ENCODE data around the gene GXYLT2.
A peak's percentile ranks its signal among the peaks of the same experiment; 100 is the strongest.

The GXYLT2 gene, protein sequence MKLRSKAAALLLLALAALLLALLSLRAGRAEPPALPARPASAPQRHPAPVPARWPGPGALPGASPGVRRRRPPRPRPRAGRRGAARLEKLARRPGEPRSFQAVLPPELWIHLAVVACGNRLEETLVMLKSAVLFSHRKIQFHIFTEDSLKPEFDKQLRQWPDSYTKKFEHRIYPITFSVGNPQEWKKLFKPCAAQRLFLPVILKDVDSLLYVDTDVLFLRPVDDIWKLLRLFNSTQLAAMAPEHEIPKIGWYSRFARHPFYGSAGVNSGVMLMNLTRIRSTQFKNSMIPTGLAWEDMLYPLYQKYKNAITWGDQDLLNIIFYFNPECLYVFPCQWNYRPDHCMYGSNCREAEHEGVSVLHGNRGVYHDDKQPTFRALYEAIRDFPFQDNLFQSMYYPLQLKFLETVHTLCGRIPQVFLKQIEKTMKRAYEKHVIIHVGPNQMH

DNA sequence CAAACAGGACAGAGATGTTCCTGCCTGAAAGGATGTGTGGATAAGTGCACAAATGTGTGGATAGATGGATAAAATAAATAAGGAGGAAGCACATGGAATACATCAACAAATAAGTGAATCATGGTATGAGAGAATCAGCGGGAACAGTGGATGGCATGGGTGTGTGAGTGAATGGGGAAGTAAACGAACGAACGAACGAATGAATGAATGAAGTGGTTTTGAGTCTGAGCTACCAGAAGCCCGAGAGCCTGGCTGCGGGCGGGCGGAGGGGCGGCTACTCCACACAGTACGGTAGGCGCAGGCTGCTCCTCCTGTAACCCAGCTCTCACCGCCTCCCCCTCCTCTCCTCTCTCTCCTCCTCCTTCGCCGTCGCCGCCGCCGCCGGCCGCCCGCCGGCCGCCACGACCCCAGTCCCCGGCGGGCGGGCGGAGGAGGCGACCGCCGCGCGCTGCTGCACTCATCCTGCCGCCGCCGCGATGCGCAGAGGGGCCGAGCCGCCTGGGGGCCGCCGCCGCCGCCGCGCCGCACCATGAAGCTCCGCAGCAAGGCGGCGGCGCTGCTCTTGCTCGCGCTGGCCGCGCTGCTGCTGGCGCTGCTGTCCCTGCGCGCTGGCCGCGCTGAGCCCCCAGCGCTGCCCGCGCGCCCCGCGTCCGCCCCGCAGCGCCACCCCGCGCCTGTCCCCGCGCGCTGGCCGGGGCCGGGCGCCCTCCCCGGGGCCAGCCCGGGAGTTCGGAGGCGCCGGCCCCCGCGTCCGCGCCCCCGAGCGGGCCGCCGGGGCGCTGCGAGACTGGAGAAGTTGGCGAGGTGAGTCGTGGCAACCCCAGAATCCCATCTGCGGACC lies at the start of gene GXYLT2:
GXYLT2 (plus strand) TSS at position 342 of the 841 bp plus-strand sequence; CDS start at position 530, 188 bp downstream.
- peak in 1 of 2 donors; percentile 1 for DNase-seq

DNA sequence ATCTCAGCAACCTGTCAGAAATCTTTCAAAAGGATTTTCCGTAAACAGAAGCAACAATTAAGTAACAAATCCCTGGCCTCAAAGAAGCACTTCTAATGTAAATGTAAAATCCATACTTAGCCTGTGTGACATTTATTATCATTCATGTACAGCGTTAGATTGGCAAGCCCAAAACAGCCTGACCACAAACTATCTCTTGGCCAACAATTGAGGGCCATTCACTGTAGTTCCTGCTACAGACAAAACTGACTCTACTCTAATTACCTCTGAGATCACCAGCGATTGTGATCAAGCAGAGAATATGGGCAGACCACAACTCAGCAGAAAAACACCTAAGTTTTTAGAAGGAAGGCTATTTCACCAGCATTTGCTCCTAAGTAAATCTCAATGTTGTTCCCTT lies 48.8 kb upstream of the GXYLT2 start:
- DNase-seq = no peak

DNA sequence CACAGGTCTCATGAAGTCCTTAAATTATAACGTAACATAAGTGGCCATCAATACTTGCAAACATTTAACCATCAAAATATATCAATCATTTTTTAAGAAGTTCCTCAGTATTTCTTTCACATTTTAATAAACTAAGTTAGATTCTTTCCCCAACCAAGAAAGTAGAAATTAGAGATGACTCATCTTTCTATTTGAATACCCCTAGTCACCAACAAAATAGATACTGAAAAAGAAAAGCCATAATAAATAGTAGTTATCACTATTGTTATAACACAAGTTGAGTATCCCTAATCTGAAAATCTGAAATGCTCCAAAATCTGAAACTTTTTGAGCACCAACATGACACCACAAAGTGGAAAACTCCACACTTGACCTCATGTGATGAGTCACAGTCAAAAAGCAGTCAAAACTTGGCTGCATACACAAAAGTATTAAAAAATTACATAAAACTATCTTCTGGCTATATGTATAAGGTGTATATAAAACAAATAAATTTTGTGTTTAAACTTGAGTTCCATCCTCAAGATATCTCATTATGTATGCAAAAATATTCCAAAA lies 43.3 kb upstream of the GXYLT2 start:
- no peak for DNase-seq

DNA sequence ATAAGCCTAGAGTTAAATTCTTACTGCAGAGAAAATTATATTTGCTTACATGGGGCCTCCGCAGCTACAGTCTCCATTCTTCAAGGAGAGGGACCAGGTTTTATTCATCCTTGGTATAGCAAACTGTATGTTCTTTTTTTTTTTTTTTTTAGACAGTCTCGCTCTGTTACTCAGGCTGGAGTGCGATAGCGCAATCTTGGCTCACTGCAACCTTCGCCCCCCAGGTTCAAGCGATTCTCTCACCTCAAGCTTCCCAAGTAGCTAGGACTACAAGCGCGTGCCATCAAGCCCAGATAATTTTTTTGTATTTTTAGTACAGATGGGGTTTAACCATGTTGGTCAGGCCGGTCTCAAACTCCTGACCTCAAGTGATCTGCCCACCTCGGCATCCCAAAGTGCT lies 41.7 kb upstream of the GXYLT2 start:
- DNase-seq = no peak

DNA sequence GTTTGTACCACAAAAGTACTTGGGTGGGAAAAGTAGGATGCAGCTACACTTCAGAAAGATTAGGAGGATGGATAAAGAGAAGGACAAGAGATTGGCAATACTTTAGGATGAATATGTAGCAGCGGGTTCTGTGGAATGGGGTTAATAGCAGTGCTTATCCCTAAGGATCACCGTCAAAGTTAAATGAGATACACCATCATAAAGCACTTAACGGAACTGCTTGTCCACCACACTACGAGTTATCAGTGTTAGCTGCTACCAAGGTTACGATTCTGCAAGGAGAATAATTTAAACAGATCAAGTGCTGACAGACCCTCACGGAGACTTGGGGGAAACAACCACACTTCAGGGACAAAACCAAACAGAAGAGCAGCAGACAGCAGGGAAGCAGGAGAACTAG lies 40.6 kb upstream of the GXYLT2 start:
- no peak for DNase-seq

DNA sequence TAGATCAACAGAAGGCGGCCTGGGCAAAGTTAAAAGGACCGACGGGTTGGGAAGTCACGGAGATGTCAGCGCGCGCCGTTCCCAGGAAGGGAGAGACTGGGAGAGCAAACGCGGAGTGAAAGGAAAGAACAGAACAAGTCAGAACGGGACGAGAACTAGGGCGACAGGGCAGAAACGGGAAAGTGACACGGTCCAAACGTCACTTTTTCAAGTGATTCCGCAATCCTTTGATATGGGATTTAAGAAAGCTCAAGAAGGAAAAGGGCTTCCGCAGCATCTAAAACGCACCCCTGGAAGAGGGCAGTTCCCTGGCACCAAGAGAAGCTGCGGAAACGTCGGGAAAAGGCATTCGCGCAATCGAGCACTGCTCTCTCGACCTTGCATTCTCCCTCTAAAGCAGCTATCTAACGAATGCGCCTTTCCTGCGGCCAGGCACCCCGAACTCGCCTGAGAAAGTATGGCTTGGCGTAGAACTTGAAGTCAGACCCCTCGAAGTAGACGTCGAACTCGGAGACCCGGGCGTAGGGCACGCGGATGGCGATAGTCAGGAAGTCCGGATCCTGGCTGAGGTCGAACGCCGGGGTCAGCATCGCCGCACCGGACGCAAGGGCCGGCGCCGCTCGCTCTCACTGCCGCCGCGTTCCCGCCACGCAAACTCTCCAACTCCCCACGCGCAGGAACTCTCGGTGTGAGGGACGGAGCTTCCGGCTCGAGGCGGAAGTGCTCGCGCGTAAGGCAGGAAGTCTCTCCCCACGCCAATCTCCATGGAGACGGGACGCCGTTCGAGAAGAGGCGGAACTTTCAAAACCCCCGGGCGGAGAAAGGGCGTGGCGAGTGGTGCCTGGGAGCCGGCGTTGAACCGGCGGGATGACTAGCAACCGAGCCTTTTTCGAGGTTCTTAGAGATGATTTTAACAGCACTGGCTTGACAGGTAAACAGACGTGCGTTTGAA lies 39.8 kb upstream of the GXYLT2 start, which contains the start of gene SHQ1:
SHQ1 (minus strand) TSS at position 695 of the 952 bp plus-strand sequence; CDS start at position 590, 105 bp downstream.
- DNase-seq = peak; percentile 95 to 98

DNA sequence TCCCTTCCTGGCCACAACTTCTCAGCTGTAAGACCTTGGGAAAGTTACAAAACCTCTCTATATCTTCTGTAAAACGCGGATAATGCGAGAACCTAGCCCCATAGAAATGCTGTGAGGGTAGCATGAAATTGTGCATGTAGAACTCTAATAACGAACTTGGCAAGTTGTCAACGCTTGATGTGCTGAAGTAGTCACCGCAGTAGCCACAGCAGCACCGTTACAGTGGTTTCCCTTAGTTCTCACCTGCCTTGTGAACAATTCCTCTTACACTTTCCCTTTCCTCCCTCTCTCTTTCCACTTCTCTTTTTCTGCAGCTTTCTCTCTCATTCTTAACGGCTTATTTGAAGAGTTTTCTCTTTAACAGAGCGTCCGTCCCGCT lies 39.2 kb upstream of the GXYLT2 start:
- DNase-seq = peak in 1 of 2 donors; percentile 18

DNA sequence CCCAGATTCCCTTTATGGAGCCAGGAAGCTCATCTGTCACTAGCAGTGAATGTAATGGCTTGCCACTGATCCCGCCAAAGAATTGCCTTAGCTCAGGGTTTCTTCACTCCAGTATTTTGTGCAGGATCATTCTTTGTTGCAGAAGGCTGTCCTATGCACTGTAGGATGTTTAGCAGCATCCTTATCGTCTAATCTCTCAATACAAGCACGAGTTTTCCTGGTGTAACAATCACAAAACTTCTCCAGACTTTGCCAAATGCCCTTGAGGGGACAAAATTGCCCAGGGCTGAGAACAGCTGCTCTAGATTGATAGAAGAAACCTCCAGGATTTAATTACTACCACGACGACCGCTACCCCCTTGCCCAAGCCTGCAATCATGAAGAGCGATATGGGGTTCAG lies 32.8 kb upstream of the GXYLT2 start:
- DNase-seq = no peak

DNA sequence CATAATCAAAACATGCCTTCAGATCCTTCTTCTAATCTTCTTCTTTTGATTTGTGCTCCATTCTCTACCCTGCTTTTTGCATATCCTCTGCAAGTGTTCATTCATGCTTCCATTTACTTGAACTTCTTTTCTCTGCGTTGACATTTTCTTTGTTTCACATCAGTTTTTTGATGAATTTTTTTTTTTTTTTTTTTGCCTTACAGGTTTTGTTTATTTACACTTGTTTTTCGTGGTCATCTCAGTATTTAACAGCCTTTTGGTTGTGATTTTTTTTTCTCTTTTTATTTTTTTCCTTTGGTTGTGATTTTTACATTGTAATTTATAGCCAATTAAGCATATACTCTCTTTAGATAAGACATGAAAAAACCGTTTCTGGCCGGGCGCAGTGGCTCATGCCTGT lies 27.8 kb upstream of the GXYLT2 start:
- DNase-seq = no peak

DNA sequence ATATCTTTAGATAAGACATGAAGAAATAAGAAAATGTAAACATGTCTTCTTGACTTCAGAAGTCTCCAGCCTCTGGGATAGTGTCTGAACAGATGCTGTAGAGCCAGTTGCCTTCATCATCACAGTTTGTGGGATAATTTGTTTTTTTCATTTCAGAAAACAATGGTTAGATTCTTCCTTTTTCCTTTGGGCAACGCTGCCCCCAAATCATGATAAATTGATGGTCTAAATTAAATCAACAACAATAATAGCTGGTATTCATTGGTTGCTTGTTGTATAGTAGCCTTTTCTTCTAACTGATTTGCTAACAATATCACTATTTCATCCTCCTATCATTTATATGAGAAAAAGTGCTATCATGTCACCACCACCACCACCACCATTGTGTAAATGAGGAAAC lies 27.0 kb upstream of the GXYLT2 start:
- DNase-seq = no peak

DNA sequence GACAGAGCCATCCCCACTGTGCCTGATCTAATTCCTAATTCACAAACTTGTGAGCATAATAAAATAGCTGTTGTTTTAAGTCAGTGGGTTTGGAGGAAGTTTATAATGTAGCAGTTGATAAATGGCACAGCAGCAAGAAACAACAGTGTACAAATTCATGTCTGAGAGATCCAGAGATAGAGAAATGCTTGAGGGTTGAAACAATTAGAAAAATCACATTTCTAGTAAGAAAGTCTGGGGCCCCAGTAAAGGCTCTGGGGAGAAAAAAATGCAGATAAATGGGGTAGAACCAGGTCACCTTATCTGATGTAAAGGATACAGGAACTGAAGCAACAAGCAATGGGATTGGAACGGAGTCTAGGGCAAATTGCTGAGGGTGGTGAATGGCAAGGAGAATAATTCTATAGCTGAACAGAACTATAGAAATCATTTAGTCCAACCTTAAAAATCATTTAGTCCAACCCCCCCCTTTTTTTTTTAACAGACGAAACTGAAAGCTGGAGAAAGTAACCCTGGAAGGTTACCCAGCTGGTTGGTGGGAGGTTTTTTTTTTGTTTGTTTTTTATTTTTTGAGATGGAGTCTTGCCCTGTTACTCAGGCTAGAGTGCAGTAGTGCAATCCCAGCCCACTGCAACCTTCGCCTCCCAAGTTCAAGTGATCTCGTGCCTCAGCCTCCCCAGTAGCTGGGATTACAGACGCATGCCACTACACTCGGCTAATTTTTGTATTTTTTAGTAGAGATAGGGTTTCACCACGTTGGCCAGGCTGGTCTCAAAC lies 25.3 kb upstream of the GXYLT2 start:
- no peak for DNase-seq

DNA sequence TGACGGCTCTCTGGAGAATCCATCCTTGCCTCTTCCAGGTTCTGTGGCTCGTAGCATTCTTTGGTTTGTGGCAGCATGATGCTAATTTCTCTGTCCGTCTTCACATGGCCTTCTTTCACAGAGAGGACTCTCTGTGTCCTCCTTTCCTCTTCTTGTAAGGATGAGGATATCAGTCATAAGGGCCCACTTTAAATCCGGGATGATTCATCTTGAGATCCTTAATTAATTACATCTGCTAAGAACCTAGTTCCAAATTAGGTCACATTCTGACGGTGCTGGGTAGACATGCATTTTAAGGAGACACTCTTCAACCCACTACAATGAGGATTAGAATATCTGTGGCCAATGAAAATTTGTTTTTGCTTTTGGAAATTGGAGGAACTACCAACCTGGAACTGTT lies 15.7 kb upstream of the GXYLT2 start:
- no peak for DNase-seq

DNA sequence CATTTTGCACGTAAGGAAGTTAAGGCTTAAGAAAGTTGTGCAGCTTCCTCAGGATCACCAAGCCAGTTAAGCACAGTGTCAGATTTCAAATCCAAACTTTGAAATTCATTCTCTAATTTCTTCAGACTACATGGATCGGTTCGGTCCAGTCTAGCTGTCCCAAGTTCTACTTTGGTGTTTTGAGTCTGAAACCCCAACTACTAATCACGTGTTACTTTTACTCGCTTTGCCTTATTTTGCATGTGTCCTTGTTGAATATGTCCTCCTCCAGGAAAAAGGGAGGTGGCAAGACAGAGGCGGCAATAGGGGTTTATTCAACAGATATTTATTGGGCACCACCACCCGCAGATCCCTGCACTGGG lies 522 bp upstream of the GXYLT2 start:
- DNase-seq = no peak

DNA sequence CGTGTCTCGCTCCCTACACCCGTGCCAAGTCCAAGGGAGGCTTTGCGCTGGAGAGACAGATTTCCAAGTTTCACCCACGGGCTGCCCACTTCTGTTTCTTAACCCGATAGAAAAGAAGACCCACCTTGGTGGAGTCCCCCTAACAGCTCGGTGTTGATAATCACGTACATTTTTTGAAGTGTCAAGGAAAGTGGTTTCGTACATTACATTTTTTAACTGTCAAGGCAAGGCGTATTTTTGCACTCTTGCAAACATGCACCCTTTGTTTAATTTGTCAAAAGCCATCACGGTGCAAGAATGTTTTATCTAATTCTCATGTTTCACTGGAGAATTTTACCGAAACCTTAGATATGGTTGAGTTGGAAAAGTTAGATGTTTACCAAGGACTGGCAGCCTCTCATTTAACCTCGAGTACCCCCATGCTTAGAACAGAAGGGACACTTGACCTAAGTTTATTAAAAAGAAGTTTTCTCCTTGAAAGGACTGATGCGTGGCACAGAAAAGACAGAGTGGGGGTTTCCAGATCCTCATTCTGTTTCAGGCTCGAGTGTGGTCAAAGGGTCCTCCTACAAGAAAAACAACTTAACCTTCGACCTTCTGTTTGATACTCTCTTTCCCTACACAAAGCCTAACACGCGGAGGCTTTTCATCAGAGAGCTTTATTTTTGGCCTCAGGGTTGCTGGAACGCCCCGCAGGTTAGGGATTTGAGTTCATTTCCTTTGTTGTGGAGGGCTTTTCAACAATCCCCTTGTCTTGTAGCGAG lies 882 bp downstream of the GXYLT2 start:
- no peak for DNase-seq

DNA sequence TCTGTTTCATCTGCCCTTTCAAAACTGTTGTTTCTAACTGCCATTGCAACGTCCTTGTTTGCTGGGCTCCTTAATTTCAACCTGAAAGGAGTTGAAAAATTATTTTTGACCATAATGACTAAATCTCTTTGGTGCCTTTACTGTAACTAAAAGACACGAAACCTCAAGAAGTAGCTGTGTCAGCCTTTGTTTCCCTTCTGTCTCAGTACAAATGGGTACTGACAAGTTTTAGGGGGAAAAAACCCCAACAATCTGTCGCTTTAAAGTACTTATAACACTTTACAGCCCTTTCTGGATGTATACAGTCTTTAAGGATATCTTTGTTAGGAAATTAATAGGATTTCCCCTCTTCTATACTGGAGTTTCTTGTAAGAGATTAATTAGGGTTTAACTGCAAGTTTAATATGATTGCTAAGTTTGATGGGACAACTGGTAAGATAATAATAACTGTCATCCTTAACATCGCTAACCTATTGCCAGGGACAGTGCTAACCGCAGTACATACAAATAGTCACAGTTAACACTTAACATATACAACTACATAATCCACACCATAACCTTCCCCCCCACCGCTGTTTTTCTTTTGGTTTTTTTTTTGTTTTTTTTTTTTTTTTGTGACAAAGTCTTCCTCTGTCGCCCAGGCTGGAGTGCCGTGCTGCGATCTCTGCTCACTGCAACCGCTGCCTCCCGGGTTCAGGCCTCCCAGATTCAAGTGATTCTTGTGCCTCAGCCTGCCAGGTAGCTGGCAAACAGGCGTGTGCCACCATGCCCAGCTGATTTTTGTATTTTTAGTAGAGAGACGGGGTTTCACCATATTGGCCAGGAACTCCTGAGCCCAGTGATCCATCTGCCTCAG lies 1.7 kb downstream of the GXYLT2 start:
- DNase-seq = no peak

DNA sequence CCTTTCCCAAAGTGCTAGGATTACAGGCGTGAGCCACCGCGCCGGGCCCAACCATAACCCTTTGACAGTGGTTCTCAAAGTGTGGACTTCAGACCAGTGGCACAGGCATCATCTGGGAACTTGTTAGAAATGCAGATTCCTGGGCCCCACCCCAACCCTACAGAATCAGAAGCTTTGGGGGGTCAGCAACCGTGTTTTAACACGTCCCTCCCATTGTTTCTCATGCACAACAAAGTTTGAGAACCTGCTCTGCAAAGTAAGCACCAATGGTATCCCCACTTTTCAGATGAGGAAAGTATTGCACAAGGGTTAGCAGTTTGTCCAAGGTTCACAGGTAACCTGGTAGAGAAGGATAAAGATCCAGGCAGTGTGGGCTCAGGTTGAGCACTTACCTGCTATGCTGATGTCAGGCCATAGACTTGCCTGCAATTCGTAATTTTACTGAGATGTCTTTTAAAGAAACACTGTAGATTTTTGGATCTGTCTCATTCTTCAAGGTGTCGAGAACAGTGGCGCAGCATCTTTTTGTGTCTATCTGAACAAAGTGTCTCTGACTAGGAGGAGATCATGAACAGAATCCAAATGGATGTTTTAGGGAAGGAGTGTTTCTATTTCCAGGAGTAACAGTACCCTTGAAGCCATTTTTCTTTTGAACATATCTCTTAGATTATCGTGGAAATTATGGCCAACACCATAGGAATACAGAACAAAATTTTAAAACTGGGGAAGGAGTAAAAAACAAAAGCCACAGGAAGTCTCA lies 2.5 kb downstream of the GXYLT2 start:
- no peak for DNase-seq

DNA sequence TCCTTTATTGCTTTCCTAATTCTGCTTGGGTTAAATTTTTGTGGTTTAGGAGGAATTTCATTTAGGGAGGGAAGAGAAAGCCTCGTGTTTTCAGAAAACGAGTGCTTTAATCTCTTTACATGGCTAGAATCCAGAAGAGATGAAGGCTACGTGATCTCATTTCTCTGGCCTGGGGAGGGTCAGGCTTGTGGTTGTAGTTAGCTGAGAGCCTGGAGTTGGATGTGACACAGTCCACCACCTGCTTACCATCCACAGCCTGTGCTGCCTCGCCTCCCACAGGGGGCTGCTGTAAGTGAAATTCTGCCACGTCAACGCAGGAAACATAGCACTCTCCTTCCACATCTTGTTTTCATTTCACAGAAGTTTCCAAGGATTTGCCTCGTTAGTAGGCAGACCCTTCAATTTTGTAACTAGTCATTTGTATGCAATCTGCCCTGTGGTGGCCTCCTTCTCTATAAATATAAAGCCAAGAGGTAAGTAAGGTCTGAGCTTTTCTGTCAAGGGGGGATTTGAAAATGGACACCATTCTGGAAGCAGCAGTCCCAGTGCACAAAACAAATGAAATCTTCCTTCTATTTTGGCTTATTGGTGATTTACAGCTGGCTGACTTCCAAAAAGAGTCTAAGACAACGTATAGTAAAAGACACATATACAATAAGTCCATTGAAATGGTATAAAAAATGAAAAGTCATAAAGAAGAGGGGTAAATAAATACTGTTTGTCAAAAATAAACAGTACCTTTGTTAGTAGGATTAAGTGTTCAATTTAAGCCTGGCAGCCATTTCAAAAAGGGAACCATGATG lies 3.4 kb downstream of the GXYLT2 start:
- DNase-seq = no peak

DNA sequence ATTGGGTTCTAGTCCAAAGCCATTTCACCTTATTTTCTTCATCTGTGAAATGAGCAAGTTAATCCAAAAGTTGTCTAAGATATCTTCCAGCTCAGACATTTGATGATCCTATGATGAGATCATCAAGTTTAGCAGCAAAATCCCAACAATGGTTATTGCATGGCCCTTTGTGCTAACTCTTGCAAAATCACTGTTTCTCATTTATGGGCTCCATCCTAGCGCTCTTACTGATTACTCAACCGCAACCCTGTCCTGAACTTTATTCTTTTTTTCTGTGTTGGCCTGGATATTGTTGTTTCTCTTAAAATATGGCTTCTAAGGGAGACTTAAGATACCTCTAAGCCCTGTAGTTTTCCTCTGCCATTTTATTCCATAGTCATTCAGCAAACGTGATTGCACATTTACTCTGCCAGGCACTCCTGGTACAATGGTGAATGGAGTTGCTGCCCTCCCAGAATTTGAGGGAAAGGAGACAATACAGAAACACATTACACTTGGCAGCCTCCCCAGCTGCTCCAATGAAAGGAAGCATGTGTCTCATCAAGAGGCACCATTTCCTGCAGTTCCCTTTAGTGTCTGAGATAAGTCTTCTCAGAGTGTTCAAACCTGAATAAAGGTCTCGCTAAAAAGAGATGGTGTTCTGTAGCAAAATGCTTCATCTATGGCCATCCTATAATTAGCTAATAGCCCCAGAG lies 4.4 kb downstream of the GXYLT2 start:
- DNase-seq = no peak
